RPMI7951 (cell line): Measurements from ENCODE around the gene PHACTR1. TPM values are rescaled to one million over a fixed set of nuclear protein-coding genes. Genes with fewer than 3 reads are reported as not detected.
"Not testable (repeated sequence)": the region's sequence is repeated elsewhere in the genome, so short reads cannot be mapped to it uniquely, and the experiment has no call there.

Experiments used
- DNase-seq: peaks from one replicate; pipeline ENCODE4 v3.0.0-alpha.2; 2012; ENCODE audit warnings: low read depth
- total RNA-seq: library from RNA; depleted of rRNA; stranded (reverse); fragments of >200 nt; shearing (Covaris generic); gene quantifications from 2 replicates; pipeline ENCODE4 v1.2.3, GENCODE V29; 2014

PHACTR1 gene
- total RNA-seq, 1 experiment from 2014 or later = 5.9 TPM

DNA sequence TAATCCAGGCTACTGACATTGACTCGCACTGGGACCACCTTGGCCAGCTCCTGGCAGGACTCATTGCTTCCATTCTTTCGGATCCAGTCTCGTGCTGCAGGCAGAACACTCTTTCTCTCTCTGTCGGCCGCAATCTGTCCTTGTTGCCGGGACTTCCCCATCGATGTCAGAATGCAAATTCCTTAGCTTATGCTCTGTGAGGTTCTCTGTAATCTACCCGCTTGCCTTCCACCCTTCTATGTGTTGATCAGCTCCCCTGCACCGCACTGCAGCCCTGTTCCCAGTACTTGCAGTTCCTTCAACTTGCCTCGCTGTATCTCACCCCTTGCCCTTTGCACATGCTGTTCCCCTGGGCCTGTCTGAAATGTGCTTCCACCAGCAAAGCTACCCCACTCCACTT, 182.0 kb downstream of the PHACTR1 start:
- DNase-seq = no peak

DNA sequence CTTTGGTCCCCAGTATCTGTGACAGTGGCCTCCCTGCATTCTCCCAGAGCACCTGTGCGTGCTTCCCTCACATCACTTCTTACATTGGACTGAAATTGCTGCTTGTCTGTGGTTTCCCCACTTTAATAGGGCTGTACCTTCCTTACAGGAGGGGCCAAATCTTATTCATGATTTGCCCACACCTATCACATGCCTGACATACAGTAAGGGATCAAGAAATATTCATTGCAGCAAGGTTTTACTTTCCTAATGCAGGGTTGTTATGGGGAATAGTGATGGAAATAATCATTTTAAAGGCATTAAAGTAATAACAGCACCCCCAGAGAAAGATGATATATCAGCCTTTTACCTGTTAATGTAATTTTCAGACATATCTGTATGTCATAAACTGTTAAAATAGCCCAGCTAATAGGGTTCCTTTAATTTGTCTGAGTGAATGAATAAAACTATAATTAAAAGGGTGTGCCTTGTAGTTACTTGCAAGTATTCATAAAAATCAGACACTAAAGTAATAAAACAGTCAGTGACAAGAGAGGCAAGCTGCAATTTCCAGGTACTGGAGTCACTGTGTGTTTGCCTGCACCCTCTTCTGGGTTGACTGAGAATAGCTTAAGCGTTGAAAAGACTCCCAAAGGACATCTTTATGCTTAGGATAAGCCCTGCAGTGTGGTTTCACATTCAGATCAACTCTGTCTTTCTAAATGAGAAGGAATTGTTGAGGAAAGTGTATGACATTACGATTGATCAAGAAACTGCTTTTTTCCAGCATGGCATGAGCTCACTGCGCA, 182.7 kb downstream of the PHACTR1 start:
- no peak for DNase-seq

DNA sequence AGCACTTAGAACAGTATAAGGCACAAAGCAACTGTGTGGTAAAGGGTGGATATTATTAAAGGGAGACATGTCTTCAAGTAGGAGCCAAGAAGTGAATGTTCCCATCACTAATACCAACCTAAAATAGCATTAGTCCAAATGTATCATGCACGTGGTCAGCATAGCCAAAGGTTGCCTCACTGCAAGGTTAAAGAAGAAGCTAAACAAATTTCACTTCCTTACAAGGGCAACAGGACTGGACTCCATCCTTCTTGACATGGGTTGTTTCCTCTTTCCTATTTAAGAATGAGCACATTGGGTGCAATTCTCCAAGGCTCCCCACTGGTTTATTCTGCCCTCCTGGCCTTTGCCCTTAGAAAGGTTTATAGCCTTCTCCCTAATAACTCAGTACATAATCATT, 186.7 kb downstream of the PHACTR1 start:
- no peak for DNase-seq

DNA sequence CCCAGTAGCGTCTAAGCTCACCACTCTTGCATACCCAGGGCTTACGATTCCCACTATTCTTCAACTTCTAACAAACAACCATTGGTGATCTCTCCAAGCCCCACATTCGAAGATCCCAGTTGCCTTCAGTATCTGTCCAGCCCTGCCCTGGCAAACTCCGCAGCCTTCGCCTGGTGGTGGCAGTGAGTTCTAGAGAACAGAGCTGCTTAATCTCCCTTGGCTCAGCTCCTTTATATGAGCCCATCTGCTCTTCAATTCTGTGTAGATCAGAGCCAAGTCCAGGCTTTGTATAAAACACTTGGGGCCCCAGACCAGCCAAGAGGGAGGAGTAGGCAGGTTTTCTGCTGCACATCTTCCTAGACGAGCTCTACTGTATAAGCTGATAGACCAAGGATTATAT, 193.3 kb downstream of the PHACTR1 start:
- no peak for DNase-seq

DNA sequence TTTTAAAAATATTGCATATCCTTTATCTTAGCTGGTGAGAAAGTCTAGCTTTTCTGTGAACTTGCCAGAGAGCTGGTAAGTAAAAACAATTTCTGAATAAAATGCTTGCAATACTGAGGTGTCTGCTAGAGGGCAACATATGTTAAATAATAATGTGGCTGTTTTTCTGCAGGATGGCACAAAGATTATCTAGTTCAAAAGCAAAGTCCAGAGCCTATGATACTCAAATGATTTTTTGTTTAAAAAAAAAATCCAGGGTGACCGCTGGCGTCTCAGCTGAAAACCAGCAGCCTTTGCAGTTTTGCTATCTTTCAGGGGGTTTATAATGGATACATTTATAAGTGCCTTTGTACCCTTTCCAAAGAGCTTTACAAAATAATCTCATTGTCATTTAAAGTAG, 194.9 kb downstream of the PHACTR1 start:
- peak; percentile 39 for DNase-seq

DNA sequence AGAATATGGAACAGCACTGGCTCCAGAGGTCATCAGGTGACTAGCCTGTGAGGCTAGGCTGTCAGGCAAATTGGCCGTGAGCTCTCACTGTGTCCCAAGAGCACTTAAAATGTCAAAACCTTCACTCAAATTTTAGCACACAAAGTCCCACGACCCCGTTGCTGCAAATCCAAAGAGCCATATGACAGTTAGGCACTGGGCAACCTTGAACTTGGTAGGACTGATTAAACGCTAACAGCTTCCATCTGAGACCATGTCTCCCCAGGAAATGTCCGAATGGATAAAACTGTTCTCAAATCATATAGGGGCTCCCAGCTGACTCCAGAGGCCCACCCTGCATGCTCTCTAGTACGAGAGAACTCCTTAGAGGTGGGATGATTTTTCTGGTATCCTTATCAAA, 196.6 kb downstream of the PHACTR1 start:
- DNase-seq = no peak

DNA sequence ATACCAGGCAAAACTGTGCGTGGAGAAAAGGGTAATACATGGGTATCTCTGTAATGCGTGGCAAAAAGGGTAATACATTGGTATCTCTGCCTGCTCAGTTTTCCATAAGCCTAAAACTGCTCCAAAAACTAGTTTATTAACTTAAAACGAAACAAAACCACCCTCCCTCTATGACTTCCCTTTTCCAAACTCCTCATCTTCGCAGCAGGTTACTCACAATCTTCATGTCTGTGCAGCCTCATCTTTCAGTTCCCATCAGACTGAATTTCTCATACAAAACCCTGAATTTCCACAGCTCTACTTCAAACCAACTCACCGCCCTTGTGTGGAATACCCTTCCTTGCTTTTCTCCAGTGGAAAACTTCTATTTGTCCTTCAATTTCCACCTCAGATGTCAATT, 199.4 kb downstream of the PHACTR1 start:
- DNase-seq = no peak

DNA sequence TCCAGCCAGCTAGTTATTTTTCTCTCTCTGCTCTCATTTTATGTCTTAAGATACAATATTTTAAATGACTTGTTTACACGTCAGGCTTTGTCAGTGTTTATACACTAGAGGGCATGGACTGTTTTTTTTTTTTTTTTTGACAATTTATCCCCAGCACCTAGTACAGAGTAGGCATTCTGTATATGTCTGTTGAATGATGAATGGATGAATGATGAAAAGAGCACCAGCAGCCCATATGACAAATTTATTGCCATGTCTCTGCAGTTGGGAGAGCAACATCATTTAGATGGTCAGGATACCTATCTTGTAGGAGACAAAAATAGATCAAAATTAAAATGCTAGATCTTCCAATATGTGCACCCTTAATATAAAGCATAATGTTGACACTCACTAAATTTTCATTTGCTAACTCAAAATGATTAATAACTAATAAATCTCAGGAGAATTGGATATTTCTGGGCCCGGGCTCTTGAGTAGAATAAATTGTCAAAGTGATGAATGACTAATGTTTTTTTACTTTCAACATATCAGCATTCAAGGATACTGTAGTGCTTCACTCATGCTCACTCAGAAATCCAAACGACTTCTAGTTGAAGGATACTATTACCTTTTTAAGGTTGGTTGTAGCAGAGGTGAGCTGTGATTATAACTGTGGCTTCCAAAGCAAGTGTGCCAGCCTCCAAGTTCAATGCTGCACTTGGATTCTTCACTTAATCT, 200.0 kb downstream of the PHACTR1 start:
- no peak for DNase-seq

DNA sequence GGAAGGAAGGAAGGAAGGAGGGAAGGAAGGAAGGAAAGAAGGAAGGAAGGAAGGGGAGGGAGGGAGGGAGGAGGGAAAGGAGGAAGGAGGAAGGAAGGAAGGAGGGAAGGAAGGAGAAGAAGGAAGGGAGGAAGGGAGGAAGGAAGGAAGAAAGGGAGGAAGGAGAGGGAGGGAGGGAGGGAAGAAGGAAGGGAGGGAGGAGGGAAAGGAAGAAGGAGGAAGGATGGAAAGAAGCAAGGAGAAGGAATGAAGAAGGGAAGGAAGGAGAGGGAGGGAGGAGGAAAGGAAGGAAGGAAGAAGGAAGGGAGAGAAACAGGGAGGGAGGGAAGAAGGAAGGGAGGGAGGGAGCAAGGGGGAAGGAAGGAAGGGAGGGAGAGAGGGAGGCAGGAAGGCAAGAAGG, 204.9 kb downstream of the PHACTR1 start:
- no peak for DNase-seq

DNA sequence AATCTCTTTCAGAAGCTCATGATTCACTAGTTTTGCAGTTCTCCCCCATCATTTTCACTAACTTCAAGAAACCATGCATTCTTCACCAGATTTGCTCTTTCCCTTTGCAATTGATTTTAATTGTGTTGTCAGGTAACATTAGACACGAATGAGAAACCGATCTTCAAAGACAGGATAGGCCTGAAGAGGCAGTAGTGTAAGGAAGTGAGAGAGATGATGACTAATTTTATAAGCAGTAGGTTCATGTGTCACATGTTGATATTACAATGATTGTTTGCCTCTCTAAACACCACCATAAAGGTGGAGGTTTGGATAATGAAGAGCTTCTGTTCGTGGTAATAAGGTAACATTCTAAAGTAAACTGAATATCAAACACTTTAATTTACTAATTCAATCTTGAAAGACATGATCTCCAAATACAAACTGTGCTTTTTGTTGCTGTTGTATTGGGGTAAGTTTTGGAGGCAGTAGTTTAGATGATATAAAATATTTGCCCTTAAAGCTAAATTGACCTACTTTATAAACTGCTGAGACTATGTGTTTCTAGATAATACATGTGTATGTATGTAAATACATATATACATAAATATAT, 207.2 kb downstream of the PHACTR1 start:
- DNase-seq = no peak

DNA sequence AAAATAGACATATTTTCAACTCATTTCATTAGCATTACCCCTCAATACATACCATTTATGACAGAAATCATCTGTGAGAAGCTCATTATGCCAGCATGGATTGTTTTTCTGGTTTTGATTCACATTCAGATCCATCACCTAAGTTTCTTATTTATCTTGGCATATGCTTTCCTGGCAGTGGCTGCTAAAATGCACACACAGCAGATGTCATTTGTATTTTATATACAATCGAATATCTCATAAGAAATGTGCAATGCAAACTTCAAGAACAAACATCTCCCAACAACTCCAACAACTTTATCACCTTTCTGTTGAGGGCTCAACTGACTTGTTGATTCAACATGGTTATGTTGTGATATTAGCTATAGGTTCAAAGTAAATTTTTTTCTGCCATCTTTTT, 208.3 kb downstream of the PHACTR1 start:
- no peak for DNase-seq

DNA sequence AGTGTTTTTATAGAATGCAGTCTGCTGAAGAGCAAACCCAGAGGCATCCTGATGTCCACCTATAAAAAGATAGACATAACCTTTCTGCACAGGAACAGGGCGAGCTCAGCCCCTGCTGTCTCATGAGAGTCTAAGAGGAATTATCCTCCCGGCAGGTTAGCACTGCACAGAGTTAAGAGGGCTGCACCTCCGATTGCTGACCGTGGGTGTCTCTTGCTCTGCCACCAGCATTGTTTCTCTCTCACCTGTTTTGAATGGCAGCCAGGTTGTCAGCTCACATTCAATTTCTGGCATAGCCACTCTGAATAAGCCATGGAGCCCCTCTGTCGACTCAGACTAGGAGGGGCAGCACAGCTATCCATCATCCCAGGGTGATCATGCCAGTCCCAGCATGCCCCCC, 211.2 kb downstream of the PHACTR1 start:
- no peak for DNase-seq

DNA sequence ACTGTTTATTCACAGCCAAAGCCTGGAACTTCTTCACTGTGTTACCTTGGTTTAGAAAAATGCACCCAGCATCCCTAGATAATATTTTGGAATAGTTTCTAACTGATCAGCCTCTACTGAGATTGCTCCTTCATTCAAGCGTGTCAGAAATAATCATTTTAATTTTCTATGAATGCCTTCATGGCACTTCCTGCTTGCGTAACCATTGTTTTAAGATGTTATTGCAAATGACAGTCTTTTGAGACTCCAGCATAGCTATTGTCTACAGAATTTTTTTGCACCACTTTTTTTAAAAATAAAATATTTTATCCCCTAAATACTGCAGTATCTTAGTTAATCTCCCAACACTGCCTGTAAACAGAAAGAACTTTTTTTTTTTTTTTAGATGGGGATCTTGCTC, 213.1 kb downstream of the PHACTR1 start:
- no peak for DNase-seq

DNA sequence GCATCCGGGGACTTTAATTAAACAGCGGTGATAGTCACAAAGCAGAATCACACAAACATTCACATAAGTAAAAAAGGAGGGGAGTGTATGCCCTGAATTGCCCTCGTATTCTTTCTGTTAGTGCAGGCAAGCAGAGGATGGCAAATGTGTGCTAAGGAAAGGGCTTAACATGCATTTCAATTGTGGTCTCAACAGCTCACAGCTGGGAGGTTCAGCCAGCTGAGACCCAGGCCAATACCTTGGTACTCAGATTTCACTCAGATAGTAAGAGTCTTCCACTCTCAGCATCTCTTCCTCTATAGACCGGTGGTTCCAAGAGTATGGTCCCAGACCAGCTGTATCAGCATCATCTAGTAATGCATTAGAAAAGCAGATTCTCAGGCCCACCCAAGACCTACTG, 215.1 kb downstream of the PHACTR1 start:
- DNase-seq = no peak

DNA sequence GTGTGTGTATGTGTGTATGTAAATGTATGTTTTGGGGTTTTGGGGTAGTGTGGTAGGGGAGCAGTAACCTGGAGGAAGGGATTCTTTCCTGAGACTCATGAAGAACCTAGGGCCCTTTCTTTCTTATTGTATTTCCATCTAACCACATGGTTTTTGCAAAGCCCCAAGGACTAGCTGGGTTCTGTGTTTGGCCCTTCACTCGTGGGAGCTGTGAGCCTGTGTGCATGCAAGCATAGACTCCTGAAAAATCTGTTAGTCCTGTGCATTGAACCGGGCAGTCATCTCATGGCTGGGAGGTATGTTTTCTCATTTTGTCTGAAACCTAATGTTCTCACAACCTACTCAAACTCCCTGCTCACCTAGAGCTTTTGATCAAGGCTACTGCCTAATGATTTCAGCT, 219.1 kb downstream of the PHACTR1 start:
- DNase-seq = no peak

DNA sequence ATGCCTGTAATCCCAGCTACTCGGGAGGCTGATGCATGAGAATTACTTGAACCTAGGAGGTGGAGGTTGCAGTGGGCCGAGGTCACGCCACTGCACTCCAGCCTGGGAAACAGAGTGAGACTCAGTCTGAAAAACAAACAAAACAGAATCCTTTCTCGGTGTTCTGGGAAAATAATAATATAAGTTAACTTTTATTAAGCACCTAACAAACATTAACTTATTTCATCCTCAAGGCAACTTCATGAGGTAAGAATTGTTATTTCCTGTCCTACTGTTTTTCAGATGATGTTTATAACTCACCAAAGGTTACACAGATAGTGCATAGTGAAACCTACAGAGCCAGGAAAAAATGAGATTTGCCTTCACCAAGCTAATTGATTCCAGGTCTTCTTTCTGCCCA, 221.4 kb downstream of the PHACTR1 start:
- DNase-seq = no peak

DNA sequence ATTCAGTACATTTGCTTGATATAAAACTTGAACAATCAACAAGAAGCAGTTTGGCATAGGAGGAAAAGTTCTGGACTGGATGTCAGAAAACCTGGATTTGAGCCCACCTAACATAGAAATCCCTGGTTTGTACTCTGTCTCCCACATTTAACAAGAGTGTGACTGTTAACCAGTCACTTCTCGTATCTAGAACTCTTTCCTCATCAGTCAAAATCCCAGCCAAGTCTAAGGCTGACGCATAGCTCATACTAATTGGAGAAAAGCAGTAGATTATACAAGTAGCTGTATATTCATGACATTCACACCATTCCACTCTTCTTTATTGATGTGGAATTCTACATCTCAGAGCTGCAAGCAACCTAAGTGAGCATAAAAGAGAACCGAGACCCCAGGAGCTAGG, 222.7 kb downstream of the PHACTR1 start:
- no peak for DNase-seq

DNA sequence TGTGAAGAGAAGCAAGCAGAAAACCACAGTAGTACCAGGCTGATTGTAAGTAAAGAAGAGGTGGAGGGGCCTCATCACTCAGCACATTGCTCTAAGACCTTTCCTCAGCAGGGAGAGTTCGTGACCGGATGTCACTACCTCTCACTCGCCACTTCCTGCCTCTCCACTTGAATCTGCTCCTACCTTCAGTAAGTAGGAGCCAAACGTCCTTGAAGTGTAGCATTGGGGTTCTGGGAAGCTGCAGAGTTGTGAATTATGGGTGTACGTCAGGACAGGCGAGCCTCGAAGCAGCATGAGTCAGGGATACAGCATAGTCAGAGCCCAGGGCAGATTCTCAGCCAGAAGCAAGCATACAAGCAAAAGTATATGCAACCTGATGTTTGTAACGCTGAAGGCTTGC, 224.9 kb downstream of the PHACTR1 start:
- peak; percentile 18 for DNase-seq

DNA sequence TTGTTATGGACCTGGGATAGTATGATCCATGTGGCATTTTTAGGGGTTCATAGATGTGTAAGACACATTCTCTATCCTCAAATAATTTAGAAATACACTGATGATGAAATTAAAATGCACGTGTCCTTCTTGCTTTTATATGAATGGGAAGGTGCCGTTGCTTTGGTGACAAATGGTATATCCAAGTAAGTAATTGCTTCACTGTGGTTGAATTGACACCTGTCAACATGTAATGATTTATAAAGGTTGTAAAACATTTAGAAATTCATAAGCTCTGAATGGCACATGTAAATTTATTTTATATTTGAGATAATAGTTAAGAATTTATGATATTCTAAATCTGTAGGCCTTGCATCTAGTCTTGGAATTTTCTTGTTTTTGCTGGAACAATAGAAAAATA, 227.0 kb downstream of the PHACTR1 start:
- no peak for DNase-seq

DNA sequence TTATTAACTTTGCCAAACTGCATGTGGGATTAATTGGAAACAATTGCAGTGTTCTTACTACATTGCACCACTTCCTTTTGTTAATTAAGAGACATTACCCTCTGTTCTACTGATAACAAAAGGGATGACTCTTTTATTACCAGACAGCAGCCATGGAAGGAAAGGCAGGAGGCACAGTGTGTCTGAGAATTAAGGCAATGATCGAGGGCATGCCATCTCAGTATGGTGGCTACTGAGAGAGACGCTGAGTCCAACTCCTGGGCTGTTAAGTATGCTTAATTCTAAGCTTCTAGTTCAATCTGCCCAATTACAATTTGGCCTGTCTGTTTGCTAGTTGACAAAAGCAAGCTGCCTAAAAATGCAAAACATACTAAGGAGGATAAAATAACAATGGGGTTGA, 227.4 kb downstream of the PHACTR1 start:
- DNase-seq = no peak

DNA sequence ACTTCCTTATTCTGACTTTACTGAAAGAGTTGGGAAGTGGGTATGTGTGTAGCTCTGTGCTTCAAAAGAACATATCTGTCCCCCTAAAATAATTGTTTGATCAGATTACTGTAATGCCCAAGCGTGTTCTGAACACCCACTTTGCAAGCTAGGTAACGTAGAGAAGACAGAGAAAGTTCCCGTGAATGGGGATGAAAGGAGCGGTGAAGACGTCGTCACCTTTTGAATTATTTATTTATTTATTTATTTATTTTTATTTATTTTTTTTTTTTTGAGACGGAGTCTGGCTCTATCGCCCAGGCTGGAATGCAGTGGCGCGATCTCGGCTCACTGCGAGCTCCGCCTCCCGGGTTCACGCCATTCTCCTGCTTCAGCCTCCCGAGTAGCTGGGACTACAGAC, 228.0 kb downstream of the PHACTR1 start:
- DNase-seq = not testable (repeated sequence)

DNA sequence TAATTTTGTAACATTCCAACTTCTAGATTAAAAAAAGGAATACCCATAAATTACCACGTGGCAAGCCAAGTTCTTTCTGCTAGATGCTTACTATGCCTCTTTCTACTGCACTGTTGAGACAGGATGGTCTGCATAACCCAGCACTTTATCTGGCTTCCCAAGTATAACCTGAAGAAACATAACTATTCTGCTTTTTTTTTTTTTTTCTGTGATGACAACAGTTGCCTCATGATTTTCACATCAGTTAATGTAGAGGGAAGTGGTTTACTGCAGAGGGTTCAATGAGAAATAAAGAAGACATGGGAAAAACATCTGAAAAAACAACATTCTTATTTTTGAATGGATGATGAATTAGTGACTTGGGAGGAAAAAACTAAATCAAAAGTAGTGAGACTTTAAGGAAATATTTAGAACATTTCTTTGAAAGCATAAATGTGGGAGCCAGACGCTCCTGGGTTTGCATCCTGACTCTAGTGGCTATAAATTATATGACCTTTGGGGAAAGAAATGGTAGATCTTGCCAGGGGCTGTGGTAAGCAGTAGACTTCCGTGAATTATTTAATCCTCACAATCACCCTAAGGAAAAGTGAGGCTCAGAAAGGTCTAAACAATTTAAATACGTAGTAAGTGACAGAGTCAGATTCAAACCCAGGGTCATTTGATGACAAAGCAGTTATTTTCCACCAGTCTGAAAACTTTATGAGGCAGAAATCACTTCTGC, 230.7 kb downstream of the PHACTR1 start:
- no peak for DNase-seq

DNA sequence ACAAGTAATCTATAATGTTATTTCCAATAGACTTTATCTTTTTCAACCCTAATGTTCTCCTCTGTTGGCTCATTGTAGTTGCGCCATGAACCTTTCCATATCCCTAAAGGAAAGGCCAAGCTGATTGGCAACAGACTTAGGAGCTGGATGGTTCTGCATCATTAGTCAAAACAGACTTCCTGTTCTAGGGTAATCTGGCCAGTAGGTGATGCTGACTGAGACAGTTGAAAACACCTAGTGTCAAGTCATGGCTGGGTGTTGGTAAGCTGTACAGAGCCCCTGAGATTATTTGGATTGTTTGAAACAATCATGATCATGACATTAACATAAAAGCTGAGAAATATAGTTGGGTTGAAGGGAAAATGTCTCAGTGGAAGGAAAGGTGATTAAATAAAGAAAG, 231.4 kb downstream of the PHACTR1 start:
- DNase-seq = no peak
